ENCODE data around the gene CSPG4. TPM values are rescaled to one million over a fixed set of nuclear protein-coding genes. Genes with fewer than 3 reads are reported as not detected.

CSPG4 gene
- total and polyA plus RNA-seq, 2 of the 13 experiments (the other 11 are each of a cell fraction or from before 2014, with no cell fraction given), result 0.01 to 0.04 TPM

DNA sequence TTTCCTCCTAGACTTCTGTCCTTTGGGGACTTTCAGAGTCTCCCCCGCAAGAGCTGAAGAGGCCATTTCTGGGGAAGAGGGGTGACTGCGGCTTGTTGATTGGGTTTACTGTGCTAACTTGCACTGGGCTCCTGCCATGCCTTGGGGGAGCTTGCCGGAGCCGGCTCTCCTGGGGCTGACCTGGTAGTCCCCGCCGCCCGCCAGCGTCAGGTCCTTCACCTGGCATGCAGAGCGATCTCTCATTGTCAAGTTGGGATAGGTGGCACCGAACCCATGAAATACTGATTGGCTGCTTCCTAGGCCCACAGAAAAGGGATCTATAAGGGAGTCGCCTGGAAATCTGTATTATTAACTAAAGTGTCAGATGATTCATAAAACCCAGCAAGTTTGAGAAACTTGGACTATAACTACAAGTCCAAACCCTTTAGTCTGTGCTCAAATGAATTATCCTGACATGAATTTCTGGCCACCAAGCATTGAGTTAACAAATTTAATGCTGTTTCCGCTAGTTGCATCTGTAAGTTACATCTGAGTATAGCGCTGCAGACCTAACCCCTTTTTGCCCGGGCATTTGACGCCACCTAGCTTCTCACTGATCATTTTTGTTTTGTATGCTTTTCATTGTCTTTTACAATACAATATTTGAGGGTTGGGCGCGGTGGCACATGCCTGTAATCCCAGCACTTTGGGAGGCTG lies 72.0 kb downstream of the CSPG4 start (continued):
- TF ChIP-seq ARID5B (CRISPR knock-in tag; IDR thresholded peaks at IDR 0.05) (0 out of 2 replicates have a peak, but pooled peaks have one; percentile 12), CENPX (CRISPR knock-in tag; IDR thresholded peaks at IDR 0.05) (no peak), EP300 (IDR thresholded peaks at IDR 0.05; ENCODE audit: low read depth in 2 of 2, low read length in 2 of 2) (no peak), EP300 (CRISPR knock-in tag; IDR thresholded peaks at IDR 0.05; ENCODE audit: borderline replicate concordance) (no peak), ZNF121 (CRISPR knock-in tag; IDR thresholded peaks at IDR 0.05) (no peak), EHMT2 (IDR thresholded peaks at IDR 0.05; ENCODE audit: borderline replicate concordance, low read depth, low read length) (no peak), PAWR (CRISPR knock-in tag; IDR thresholded peaks at IDR 0.05; ENCODE audit: borderline replicate concordance) (no peak), ZNF33B (CRISPR knock-in tag; IDR thresholded peaks at IDR 0.05) (no peak), RFXANK (CRISPR knock-in tag; IDR thresholded peaks at IDR 0.05) (no peak), SNAI1 (CRISPR knock-in tag; IDR thresholded peaks at IDR 0.05; ENCODE audit: borderline replicate concordance) (no peak; the same call in 1 of the 2 replicates), ZMYM3 (CRISPR knock-in tag; IDR thresholded peaks at IDR 0.05) (peak; percentile 57), SMAD9 (CRISPR knock-in tag; IDR thresholded peaks at IDR 0.05) (no peak), ZNF441 (CRISPR knock-in tag; IDR thresholded peaks at IDR 0.05; ENCODE audit: borderline replicate concordance) (no peak), ZNF496 (CRISPR knock-in tag; IDR thresholded peaks at IDR 0.05; ENCODE audit: insufficient replicate concordance) (no peak), THAP11 (CRISPR knock-in tag; IDR thresholded peaks at IDR 0.05) (0 out of 2 replicates have a peak, but pooled peaks have one; percentile 6), CTCF (CRISPR knock-in tag; IDR thresholded peaks at IDR 0.05) (peak; percentile 77), HNRNPH1 (optimal IDR thresholded peaks at IDR 0.05; ENCODE audit: low read depth, low read length) (no peak)
- TF ChIP-seq, protein P1, sequence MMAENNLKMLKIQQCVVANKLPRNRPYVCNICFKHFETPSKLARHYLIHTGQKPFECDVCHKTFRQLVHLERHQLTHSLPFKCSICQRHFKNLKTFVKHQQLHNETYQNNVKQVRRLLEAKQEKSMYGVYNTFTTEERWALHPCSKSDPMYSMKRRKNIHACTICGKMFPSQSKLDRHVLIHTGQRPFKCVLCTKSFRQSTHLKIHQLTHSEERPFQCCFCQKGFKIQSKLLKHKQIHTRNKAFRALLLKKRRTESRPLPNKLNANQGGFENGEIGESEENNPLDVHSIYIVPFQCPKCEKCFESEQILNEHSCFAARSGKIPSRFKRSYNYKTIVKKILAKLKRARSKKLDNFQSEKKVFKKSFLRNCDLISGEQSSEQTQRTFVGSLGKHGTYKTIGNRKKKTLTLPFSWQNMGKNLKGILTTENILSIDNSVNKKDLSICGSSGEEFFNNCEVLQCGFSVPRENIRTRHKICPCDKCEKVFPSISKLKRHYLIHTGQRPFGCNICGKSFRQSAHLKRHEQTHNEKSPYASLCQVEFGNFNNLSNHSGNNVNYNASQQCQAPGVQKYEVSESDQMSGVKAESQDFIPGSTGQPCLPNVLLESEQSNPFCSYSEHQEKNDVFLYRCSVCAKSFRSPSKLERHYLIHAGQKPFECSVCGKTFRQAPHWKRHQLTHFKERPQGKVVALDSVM (CRISPR knock-in tag; IDR thresholded peaks at IDR 0.05), result no peak
- TF ChIP-seq, protein P2, sequence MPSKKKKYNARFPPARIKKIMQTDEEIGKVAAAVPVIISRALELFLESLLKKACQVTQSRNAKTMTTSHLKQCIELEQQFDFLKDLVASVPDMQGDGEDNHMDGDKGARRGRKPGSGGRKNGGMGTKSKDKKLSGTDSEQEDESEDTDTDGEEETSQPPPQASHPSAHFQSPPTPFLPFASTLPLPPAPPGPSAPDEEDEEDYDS (CRISPR knock-in tag; IDR thresholded peaks at IDR 0.05), result no peak
- TF ChIP-seq, protein P3, sequence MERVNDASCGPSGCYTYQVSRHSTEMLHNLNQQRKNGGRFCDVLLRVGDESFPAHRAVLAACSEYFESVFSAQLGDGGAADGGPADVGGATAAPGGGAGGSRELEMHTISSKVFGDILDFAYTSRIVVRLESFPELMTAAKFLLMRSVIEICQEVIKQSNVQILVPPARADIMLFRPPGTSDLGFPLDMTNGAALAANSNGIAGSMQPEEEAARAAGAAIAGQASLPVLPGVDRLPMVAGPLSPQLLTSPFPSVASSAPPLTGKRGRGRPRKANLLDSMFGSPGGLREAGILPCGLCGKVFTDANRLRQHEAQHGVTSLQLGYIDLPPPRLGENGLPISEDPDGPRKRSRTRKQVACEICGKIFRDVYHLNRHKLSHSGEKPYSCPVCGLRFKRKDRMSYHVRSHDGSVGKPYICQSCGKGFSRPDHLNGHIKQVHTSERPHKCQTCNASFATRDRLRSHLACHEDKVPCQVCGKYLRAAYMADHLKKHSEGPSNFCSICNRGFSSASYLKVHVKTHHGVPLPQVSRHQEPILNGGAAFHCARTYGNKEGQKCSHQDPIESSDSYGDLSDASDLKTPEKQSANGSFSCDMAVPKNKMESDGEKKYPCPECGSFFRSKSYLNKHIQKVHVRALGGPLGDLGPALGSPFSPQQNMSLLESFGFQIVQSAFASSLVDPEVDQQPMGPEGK (CRISPR knock-in tag; IDR thresholded peaks at IDR 0.05), result no peak

Data from HepG2 (cell line).